WTC11 (cell line): ENCODE results near the gene IFNK. TPM values are rescaled to one million over a fixed set of nuclear protein-coding genes. Genes with fewer than 3 reads are reported as not detected.

Experiments used
- ATAC-seq: fragments of 200-7000 bp; cut with Tn5 transposase; 2 replicates; pipeline ENCODE4 v1.10.0; 2021; ENCODE audit warnings: mild to moderate bottlenecking, moderate library complexity
- CTCF ChIA-PET: fragments of 300-600 bp; sonication (Branson Sonifier 250); formaldehyde crosslinking; loops from one replicate; lab custom pipeline; 2021; ENCODE audit warnings: antibody characterized with exemption; lab: Charles Lee
- POLR2A ChIA-PET: fragments of 350-600 bp; sonication (Branson Sonifier 250); formaldehyde crosslinking; loops from one replicate; lab custom pipeline; 2021; ENCODE audit warnings: antibody characterized with exemption; lab: Charles Lee
- DNase-seq: peaks from one replicate; pipeline ENCODE4 v3.0.0; 2021; ENCODE audit warnings: low spot score
- H3K27ac Mint-ChIP-seq: 2 replicates; pipeline ENCODE4 v1.8.0; 2021; ENCODE audit warnings: mixed read lengths
- H3K27me3 Mint-ChIP-seq: 2 replicates; pipeline ENCODE4 v1.8.0; 2021; ENCODE audit warnings: low read depth, mild to moderate bottlenecking, moderate library complexity, mixed read lengths
- H3K36me3 Mint-ChIP-seq: 2 replicates; pipeline ENCODE4 v1.8.0; 2021; ENCODE audit warnings: mixed read lengths
- H3K4me1 Mint-ChIP-seq: 2 replicates; pipeline ENCODE4 v1.8.0; 2022; ENCODE audit warnings: mixed read lengths
- H3K4me3 Mint-ChIP-seq: 2 replicates; pipeline ENCODE4 v1.8.0; 2021; ENCODE audit warnings: mild to moderate bottlenecking, moderate library complexity, mixed read lengths
- H3K9me3 Mint-ChIP-seq: 2 replicates; pipeline ENCODE4 v1.8.0; 2021; ENCODE audit warnings: mixed read lengths
- ATF1 ChIP-seq: sonication (generic); formaldehyde crosslinking; IDR thresholded peaks from 2 replicates; pipeline ENCODE4 v1.8.1; 2023; ENCODE audit warnings: mild to moderate bottlenecking, moderate library complexity, missing genetic modification reagents
- ATF3 ChIP-seq: sonication (generic); formaldehyde crosslinking; conservative IDR thresholded peaks from 2 replicates; pipeline ENCODE4 v1.8.1; 2022; ENCODE audit warnings: mild to moderate bottlenecking, missing genetic modification reagents
- CTCF ChIP-seq: fragments of 200-600 bp; IDR thresholded peaks from 2 replicates; pipeline ENCODE4 v1.8.0; 2022; ENCODE audit warnings: antibody characterized with exemption
- E2F4 ChIP-seq: sonication (generic); formaldehyde crosslinking; IDR thresholded peaks from 2 replicates; pipeline ENCODE4 v1.8.1; 2022; ENCODE audit warnings: low read depth, mild to moderate bottlenecking, moderate library complexity, missing genetic modification reagents, borderline replicate concordance
- ESRRA ChIP-seq: sonication (generic); formaldehyde crosslinking; IDR thresholded peaks from 2 replicates; pipeline ENCODE4 v1.8.1; 2022; ENCODE audit warnings: mild to moderate bottlenecking, missing genetic modification reagents, borderline replicate concordance
- FOXP1 ChIP-seq: sonication (generic); formaldehyde crosslinking; IDR thresholded peaks from 2 replicates; pipeline ENCODE4 v1.8.0; 2022; ENCODE audit warnings: missing genetic modification reagents, mild to moderate bottlenecking, moderate library complexity, borderline replicate concordance
- GTF2I ChIP-seq: fragments of 250-450 bp; sonication (Bioruptor Pico); conservative IDR thresholded peaks from 2 replicates; pipeline ENCODE4 v1.4.0; 2021; ENCODE audit warnings: mild to moderate bottlenecking
- IRF1 ChIP-seq: sonication (generic); formaldehyde crosslinking; IDR thresholded peaks from 2 replicates; pipeline ENCODE4 v1.8.0; 2023; ENCODE audit warnings: missing genetic modification reagents
- IRF2 ChIP-seq: sonication (generic); formaldehyde crosslinking; IDR thresholded peaks from 2 replicates; pipeline ENCODE4 v1.8.0; 2022; ENCODE audit warnings: low read depth, missing genetic modification reagents, borderline replicate concordance
- NFYB ChIP-seq: sonication (generic); formaldehyde crosslinking; conservative IDR thresholded peaks from 2 replicates; pipeline ENCODE4 v1.8.0; 2022; ENCODE audit warnings: low read depth, missing genetic modification reagents
- PRDM15 ChIP-seq: sonication (generic); formaldehyde crosslinking; IDR thresholded peaks from 2 replicates; pipeline ENCODE4 v1.8.0; 2022; ENCODE audit warnings: missing genetic modification reagents
- PRRX2 ChIP-seq: fragments of 250-450 bp; sonication (Bioruptor Pico); IDR thresholded peaks from 2 replicates; pipeline ENCODE4 v1.8.0; 2021; ENCODE audit warnings: mild to moderate bottlenecking
- RORB ChIP-seq: fragments of 250-450 bp; sonication (Bioruptor Pico); IDR thresholded peaks from 2 replicates; pipeline ENCODE4 v1.9.0; 2021; ENCODE audit warnings: mild to moderate bottlenecking
- STAT6 ChIP-seq: sonication (generic); formaldehyde crosslinking; conservative IDR thresholded peaks from 2 replicates; pipeline ENCODE4 v1.8.1; 2023; ENCODE audit warnings: mild to moderate bottlenecking, low read depth, missing genetic modification reagents, moderate library complexity
- TEAD4 ChIP-seq: sonication (generic); formaldehyde crosslinking; IDR thresholded peaks from 2 replicates; pipeline ENCODE4 v1.8.0; 2022; ENCODE audit warnings: mild to moderate bottlenecking, missing genetic modification reagents
- USF1 ChIP-seq: sonication (generic); formaldehyde crosslinking; IDR thresholded peaks from 2 replicates; pipeline ENCODE4 v1.8.0; 2022; ENCODE audit warnings: mild to moderate bottlenecking, missing genetic modification reagents
- ZBTB21 ChIP-seq: sonication (generic); formaldehyde crosslinking; IDR thresholded peaks from 2 replicates; pipeline ENCODE4 v1.8.1; 2023; ENCODE audit warnings: mild to moderate bottlenecking, missing genetic modification reagents, borderline replicate concordance
- ZMAT4 ChIP-seq: fragments of 250-450 bp; sonication (Bioruptor Pico); IDR thresholded peaks from 2 replicates; pipeline ENCODE4 v1.9.0; 2021; ENCODE audit warnings: mild to moderate bottlenecking
- ZNF138 ChIP-seq: sonication (generic); formaldehyde crosslinking; conservative IDR thresholded peaks from 2 replicates; pipeline ENCODE4 v1.8.1; 2022; ENCODE audit warnings: mild to moderate bottlenecking, moderate library complexity, missing genetic modification reagents
- ZNF416 ChIP-seq: fragments of 250-450 bp; sonication (Bioruptor Pico); IDR thresholded peaks from 2 replicates; pipeline ENCODE4 v1.9.0; 2021; ENCODE audit warnings: mild to moderate bottlenecking, inconsistent platforms
- total RNA-seq: library from RNA; stranded (reverse); gene quantifications from 3 replicates; pipeline ENCODE4 v1.2.3, GENCODE V29; 2021

The IFNK gene
- total RNA-seq, 1 experiment from 2014 or later, result not detected

GRCh38 chr9:27474305-27474704 is 49.8 kb upstream of the IFNK start (continued):
- TF ChIP-seq ATF1 (CRISPR knock-in tag), result no peak
- TF ChIP-seq GTF2I (CRISPR knock-in tag), result no peak
- no peak for TF ChIP-seq ESRRA
- no peak for TF ChIP-seq NFYB (CRISPR knock-in tag)
- no peak for TF ChIP-seq ZMAT4 (CRISPR knock-in tag)
- TF ChIP-seq PRRX2 (CRISPR knock-in tag), result no peak
- no peak for TF ChIP-seq PRDM15 (CRISPR knock-in tag)

- no peak for TF ChIP-seq ZNF416 (CRISPR knock-in tag)
- no peak for TF ChIP-seq USF1
- no peak for TF ChIP-seq PRDM15 (CRISPR knock-in tag)
- no peak for TF ChIP-seq CTCF
- no peak for TF ChIP-seq STAT6 (CRISPR knock-in tag)
- no peak for TF ChIP-seq RORB (CRISPR knock-in tag)
- TF ChIP-seq ZNF138 (CRISPR knock-in tag), result no peak
- TF ChIP-seq IRF1 (CRISPR knock-in tag), result no peak
- no peak for TF ChIP-seq ESRRA
- no peak for TF ChIP-seq ZBTB21
- no peak for TF ChIP-seq E2F4
- no peak for TF ChIP-seq TEAD4 (CRISPR knock-in tag)
- TF ChIP-seq ATF3 (CRISPR knock-in tag), result no peak
- TF ChIP-seq IRF2 (CRISPR knock-in tag), result no peak
- TF ChIP-seq FOXP1, result no peak
- DNase-seq, result no peak
- H3K27me3 Mint-ChIP-seq, result no peaks in the 10 kb centered on the region
- H3K4me1 Mint-ChIP-seq, result peaks cover 41% of the 10 kb centered on the region
- ChIA-PET CTCF (interaction anchor here (1.3 kb wide), 1 partner anchor 142 kb away, joined by 4 read pairs; no protein-coding TSS in a partner anchor), POLR2A (interaction anchor here (0.5 kb wide), 1 partner anchor 49 kb away, joined by 4 read pairs; no protein-coding TSS in a partner anchor)
- ATAC-seq, result no peak
- H3K27ac Mint-ChIP-seq, result no peak overlapping the region
- no peak overlapping the region for H3K4me3 Mint-ChIP-seq
- H3K9me3 Mint-ChIP-seq, result peaks cover 24% of the 10 kb centered on the region
- peaks cover 24% of the 10 kb centered on the region for H3K36me3 Mint-ChIP-seq
Observed at GRCh38 chr9:27475057-27475595, 49.0 kb upstream of the IFNK start.
